ENCODE results near the gene TMEM255B.
"Not testable (repeated sequence)": the region's sequence is repeated elsewhere in the genome, so short reads cannot be mapped to it uniquely, and the experiment has no call there.

The TMEM255B gene

GRCh38 chr13:113770441-113770840, 11.4 kb downstream of the TMEM255B start:
- no peak for DNase-seq

GRCh38 chr13:113770937-113771336, 11.9 kb downstream of the TMEM255B start:
- no peak for DNase-seq

- DNase-seq, result no peak
Measured at GRCh38 chr13:113771709-113772331, 12.8 kb downstream of the TMEM255B start.

- no peak for DNase-seq
Measured at GRCh38 chr13:113774177-113775107, 15.4 kb downstream of the TMEM255B start.

GRCh38 chr13:113775451-113776145, 16.6 kb downstream of the TMEM255B start:
- DNase-seq, result no peak

DNA sequence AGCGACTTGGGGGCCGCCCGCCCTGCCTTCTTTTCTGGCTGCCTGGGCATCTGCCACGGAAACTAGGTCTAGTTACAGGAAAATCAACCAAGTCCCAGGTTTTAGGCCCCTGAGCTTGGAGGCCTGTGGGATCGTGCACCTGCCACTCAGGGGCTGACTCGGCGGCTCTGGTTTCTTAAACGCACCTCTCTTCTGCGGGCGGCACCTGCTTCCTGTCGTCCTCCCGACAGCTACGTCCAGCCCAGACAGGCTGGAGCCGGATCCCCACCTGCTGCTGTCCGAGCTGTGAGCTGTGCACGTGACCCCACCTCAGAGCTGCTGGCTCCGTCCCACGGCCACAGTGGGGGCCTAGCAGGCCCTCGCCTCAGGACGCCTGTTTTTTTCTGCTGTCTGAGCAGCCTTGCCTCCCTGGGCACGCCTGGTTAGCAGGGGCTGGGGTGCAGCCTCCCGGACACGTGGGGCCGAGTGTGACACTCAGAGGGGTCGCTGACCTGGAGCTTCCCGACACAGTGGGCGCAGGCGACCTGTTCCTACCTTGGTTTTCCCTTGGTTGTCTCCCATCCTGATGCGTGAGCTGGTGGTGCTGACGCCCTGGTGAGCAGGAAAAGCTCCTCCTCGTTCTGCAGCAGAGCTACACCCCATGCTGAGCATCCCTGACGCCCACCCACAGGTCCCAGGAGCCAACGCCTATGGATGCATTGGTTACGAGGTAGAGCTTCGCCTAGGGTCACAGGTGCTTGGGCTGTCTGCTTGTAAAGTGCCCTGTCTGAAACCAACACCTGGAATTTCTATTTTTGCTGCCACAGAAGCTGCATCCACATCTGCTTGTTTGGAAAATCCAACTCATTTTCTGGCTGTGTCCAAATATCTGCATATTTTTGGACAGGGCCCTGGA, 17.5 kb downstream of the TMEM255B start:
- no peak for DNase-seq

- DNase-seq, result peak; percentile 35
Measured at GRCh38 chr13:113777311-113778260, 18.6 kb downstream of the TMEM255B start.

DNA sequence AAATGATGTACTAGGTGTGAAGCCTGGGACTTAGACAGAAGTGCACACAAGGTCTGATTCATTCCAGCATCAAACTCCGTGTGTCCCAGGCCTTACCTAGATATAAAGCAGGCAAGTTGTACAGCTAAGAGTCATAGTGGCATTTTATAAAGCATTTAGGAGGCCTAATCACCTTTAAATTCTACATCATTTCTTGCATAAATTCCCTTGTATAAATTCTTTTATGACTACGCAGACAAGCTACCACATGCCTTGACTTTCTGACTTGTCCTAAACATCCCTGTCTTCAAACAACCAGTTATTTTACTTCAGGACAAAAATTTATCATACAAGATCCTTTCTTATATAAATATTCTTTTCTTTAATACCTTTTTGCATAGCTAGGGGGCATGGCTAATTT, 22.5 kb downstream of the TMEM255B start:
- DNase-seq, result no peak

DNA sequence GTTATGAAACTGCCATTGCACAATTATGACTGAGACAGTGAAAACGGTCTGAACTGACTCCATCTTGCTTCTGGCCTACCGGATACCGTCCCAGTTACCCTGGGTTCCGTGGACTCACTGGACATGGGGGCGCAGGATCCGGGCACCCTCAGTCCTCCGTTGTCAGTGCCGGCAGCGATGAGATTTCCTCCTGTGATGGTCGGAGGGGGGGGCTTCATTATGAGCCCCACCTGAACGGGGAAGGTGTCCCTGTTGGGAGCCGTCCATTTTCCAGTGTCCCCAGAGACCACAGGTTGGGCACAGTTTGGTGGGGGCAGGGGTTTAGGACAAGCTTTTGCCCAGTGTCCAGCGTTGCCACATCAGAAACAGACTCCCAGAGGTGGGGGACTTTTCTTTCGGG, 23.4 kb downstream of the TMEM255B start:
- DNase-seq, result no peak

- DNase-seq, result no peak
Measured at GRCh38 chr13:113783200-113783881, 24.3 kb downstream of the TMEM255B start.

DNA sequence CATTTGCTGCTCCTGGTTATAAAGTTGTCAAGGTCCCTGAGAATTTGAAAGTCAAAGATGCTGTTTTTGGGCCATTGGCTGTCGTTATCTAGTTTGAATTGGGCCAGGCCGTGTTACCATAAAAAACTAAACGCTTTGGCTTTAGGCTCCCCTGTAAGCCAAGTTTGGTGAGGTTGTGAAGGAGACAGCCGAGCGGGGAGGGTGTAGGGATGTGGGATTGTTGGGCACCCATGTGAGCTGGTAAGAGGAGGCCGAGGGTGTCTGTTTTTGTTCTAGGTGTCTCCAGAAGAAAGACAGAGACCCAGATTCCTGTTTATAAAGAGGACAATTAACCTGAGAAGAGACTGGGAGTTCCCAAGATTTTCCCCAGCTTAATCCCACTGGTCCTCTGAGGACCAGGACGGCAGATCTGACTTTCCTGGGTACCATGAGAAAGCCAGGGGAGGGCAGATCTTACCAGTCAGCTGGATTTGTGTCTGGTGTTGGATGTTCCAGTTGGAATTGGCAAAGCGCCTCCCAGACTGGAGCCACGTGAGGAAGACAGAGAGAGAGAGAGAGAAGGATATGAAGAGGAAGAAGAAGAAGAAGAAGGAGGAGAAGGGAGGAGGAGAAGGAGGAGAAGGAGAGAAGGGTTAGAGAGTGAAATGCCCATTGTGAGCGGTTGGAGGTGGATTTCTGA, 25.1 kb downstream of the TMEM255B start:
- no peak for DNase-seq

DNA sequence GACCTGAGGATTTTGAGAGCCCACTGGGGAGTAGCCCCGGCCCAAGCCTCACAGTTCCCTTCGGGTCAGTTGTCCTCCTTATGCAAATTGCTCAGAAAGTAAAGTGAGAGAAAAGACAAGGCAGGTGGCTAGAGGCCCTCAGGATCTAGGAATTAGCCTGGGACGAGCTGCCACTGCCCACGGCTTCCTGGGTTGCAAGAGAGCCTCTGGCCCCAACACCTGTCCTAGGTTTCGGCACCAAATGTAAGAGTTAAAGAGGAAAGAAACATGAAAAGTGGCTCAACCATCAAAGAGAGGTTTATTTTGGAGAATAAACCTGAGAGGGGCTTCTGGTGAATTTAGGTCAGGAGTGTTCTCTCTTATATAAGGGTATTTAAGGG, 25.6 kb downstream of the TMEM255B start:
- no peak for DNase-seq

- DNase-seq, result no peak
Measured at GRCh38 chr13:113785051-113786010, 26.3 kb downstream of the TMEM255B start.

DNA sequence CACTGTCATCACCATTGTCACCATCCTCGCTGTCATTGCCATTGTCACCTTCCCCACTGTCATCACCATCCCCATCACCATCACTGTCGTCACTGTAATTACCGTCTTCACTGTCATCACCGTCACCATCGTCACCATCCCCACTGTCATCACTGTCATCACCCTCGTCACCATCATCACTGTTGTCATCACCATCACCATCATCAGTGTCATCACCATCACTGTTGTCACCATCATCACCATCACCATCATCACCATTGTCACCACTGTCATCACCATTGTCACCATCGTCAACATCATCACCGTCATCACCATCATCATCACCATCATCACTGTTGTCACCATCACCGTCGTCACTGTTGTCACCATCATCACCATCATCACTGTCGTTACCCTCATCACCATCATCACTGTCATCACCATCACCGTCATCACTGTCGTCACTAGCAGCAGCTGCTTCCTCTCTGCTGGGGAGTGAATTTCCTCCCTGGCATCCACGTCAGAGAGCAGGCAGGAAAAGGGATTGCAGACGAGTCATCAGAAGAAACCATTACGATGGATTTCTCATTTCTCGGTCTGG, 27.3 kb downstream of the TMEM255B start:
- no peak for DNase-seq

DNA sequence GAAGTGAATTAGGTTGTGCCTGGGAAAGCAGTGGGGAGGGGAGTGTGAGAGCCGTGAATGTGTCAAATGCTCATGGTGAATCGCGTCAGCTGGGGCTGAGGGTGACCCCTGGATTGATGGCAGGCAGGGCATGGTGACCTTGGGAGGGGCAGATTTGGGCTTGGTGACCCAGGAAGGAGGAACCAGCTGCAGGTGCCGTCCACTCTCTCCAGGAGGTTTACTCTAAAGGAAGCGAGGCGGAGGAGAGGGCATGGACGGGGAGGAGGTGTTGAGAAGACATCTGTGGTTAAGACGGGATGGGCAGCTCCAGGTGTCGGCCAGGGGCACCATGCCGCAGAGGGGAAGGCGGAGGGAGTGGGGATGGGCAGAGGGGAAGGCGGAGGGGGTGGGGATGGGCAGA, 28.7 kb downstream of the TMEM255B start:
- DNase-seq, result no peak

- no peak for DNase-seq
Measured at GRCh38 chr13:113788413-113789135, 29.5 kb downstream of the TMEM255B start.

DNA sequence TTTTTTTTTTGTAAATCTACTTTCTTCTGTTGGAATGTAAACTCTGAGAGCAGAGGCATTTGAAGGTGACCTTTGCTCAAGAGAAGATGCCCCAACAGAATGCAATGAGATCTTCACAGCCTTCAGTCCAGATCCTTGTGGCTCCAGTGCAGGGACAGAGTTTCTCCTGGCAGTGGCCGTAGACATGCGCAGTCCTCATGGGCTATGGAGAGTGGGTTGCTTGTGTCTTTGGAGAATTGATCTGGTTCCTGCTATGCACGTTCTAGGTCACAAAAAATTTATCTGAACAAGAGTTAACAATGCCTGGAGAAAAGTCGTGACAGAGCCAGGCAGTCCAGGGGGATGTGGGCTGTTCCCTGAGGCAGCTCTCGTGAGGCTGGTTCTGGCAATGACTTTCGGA, 30.1 kb downstream of the TMEM255B start:
- DNase-seq, result no peak

- not testable (repeated sequence) for DNase-seq
Measured at GRCh38 chr13:113789931-113790330, 30.9 kb downstream of the TMEM255B start.
